Neuronal stem cell (in vitro differentiated cells): Measurements from ENCODE around the gene SRSF10.

Experiments
- DNase-seq: peaks from one replicate; pipeline ENCODE4 v3.0.0-alpha.2; 2013; ENCODE audit warnings: low spot score
- H2AFZ ChIP-seq: one replicate; pipeline ENCODE4 v1.6.1; 2013; ENCODE audit warnings: mild to moderate bottlenecking, low read length, inconsistent platforms
- H2AK5ac ChIP-seq: 2 replicates; pipeline ENCODE4 v1.6.1; 2013; ENCODE audit warnings: low read depth, mild to moderate bottlenecking, inconsistent platforms, low read length, moderate library complexity, mixed read lengths
- H2BK120ac ChIP-seq: 2 replicates; pipeline ENCODE4 v1.6.1; 2013; ENCODE audit warnings: low read depth, mild to moderate bottlenecking, inconsistent platforms, low read length, moderate library complexity, mixed read lengths
- H2BK12ac ChIP-seq: one replicate; pipeline ENCODE4 v1.6.1; 2013; ENCODE audit warnings: low read length, inconsistent platforms
- H2BK15ac ChIP-seq: 2 replicates; pipeline ENCODE4 v1.6.1; 2013; ENCODE audit warnings: mild to moderate bottlenecking, low read length, inconsistent platforms, mixed read lengths
- H2BK5ac ChIP-seq: one replicate; pipeline ENCODE4 v1.6.1; 2013; ENCODE audit warnings: inconsistent platforms, mild to moderate bottlenecking, low read length, moderate library complexity
- H3K14ac ChIP-seq: one replicate; pipeline ENCODE4 v1.6.1; 2013; ENCODE audit warnings: low read length, inconsistent platforms
- H3K18ac ChIP-seq: 2 replicates; pipeline ENCODE4 v1.6.1; 2013; ENCODE audit warnings: low read length, inconsistent platforms
- H3K23ac ChIP-seq: 2 replicates; pipeline ENCODE4 v1.6.1; 2013; ENCODE audit warnings: low read depth, mild to moderate bottlenecking, mixed read lengths, low read length, inconsistent platforms; ENCODE audit not compliant: poor library complexity
- H3K27ac ChIP-seq: replicated peaks from 3 replicates; pipeline ENCODE4 v1.5.1; 2013; ENCODE audit warnings: low read length, inconsistent platforms
- H3K27me3 ChIP-seq, 3 experiments: 2 replicates each; pipeline ENCODE4 v1.6.1; 2013; ENCODE audit warnings: low read length in 3 of 3, mild to moderate bottlenecking in 2 of 3, inconsistent platforms in 1 of 3, low read depth in 1 of 3, mixed read lengths in 1 of 3, moderate library complexity in 1 of 3; ENCODE audit not compliant: control insufficient read depth in 3 of 3, insufficient read depth in 3 of 3
- H3K36me3 ChIP-seq, 2 donors: replicated peaks in 1 of 2; 2 replicates each; pipeline ENCODE4 v1.6.1; 2013; ENCODE audit warnings: low read length in 2 of 2; ENCODE audit not compliant: control insufficient read depth in 2 of 2, insufficient read depth in 2 of 2
- H3K4ac ChIP-seq: 2 replicates; pipeline ENCODE4 v1.6.1; 2013; ENCODE audit warnings: inconsistent platforms, mild to moderate bottlenecking, low read length, moderate library complexity
- H3K4me1 ChIP-seq, 2 donors: 1 replicate in 1 of 2; 2 replicates in 1 of 2; pipeline ENCODE4 v1.6.1; 2013; ENCODE audit warnings: low read length in 2 of 2, low read depth in 1 of 2; ENCODE audit not compliant: control insufficient read depth in 2 of 2, insufficient read depth in 1 of 2
- H3K4me2 ChIP-seq: one replicate; pipeline ENCODE4 v1.6.1; 2013; ENCODE audit warnings: mild to moderate bottlenecking, low read length, inconsistent platforms; ENCODE audit not compliant: insufficient read depth, poor library complexity, severe bottlenecking
- H3K4me3 ChIP-seq, 2 donors: 2 replicates each; pipeline ENCODE4 v1.5.1; 2013; ENCODE audit warnings: low read length in 2 of 2, mild to moderate bottlenecking in 2 of 2, inconsistent platforms in 1 of 2, moderate library complexity in 1 of 2
- H3K79me1 ChIP-seq: one replicate; pipeline ENCODE4 v1.6.1; 2013; ENCODE audit warnings: low read depth, mild to moderate bottlenecking, inconsistent platforms, low read length, moderate library complexity
- H3K9ac ChIP-seq: one replicate; pipeline ENCODE4 v1.6.1; 2013; ENCODE audit warnings: mild to moderate bottlenecking, low read depth, low read length, inconsistent platforms; ENCODE audit not compliant: poor library complexity
- H3K9me3 ChIP-seq, 2 donors: replicated peaks in 1 of 2; 2 replicates each; pipeline versions ENCODE3 to v1.6.1; 2013; ENCODE audit warnings: low read length in 2 of 2, mild to moderate bottlenecking in 2 of 2, inconsistent platforms in 1 of 2, low read depth in 1 of 2, mixed read lengths in 1 of 2, moderate library complexity in 1 of 2; ENCODE audit not compliant: control insufficient read depth in 2 of 2, insufficient read depth in 1 of 2
- H4K8ac ChIP-seq: one replicate; pipeline ENCODE4 v1.6.1; 2013; ENCODE audit warnings: low read depth, mild to moderate bottlenecking, inconsistent platforms, low read length, moderate library complexity
- H4K91ac ChIP-seq: one replicate; pipeline ENCODE4 v1.6.1; 2013; ENCODE audit warnings: low read length, low read depth, mild to moderate bottlenecking, inconsistent platforms; ENCODE audit not compliant: poor library complexity
- WGBS, 2 donors: extraction: QIAGEN DNeasy Blood & Tissue Kit; methylation state at CpG; one replicate each; pipeline ENCODE4 v1.1.7; 2013; ENCODE audit warnings: missing lambda C conversion rate in 2 of 2, mixed read lengths in 1 of 2; ENCODE audit not compliant: insufficient read length in 2 of 2, insufficient replicate concordance in 1 of 2; ENCODE audit errors: extremely low coverage in 2 of 2; 5-methylcytosine and 5-hydroxymethylcytosine counted together

The SRSF10 gene

DNA sequence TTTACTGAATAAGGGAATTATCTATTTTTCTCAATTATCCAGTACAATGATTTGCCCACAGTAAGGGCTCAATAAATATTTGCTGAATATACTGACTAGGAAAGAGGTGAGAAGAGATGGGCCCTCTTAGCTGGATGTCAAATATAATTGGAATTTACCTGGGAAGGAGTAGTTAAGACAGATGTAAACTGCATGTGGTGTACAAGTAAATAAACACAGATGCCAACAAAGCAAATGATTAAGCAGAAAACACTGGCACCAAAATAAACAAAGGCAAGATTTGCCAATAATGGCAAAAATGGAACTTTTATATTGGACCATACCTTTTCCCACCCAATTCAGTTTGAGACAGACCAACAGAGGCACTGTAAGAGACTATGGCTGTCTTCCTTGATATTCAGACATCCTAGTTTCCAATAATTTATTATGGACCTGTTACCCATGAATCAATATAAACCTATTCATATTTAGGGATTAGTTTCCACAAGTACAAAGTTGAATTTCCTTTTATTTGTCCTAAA is 13.1 kb downstream of the SRSF10 start:
- H3K4me2 ChIP-seq = no peak overlapping the region
- no peaks in the 10 kb centered on the region for H3K9me3 ChIP-seq
- no peak overlapping the region for H2BK15ac ChIP-seq
- H2BK5ac ChIP-seq = no peak overlapping the region
- no peak overlapping the region for H3K27ac ChIP-seq
- H2AFZ ChIP-seq = no peak overlapping the region
- H3K9ac ChIP-seq = no peak overlapping the region
- no peak overlapping the region for H4K8ac ChIP-seq
- H3K18ac ChIP-seq = no peak overlapping the region
- no peak overlapping the region for H3K4me3 ChIP-seq
- no peak overlapping the region for H2BK12ac ChIP-seq
- H3K23ac ChIP-seq = no peak overlapping the region
- H3K79me1 ChIP-seq = no peaks in the 10 kb centered on the region
- H2AK5ac ChIP-seq = no peak overlapping the region
- H3K27me3 ChIP-seq = no peaks in the 10 kb centered on the region
- DNase-seq = no peak
- H4K91ac ChIP-seq = no peak overlapping the region
- H3K36me3 ChIP-seq = peaks cover 12 to 96% of the 10 kb centered on the region in 2 donors
- H3K14ac ChIP-seq = no peak overlapping the region
- no peak overlapping the region for H2BK120ac ChIP-seq
- no peak overlapping the region for H3K4ac ChIP-seq
- H3K4me1 ChIP-seq = no peaks in the 10 kb centered on the region

GRCh38 chr1:23964790-23965740 is 15.1 kb downstream of the SRSF10 start:
- Histone ChIP-seq H3K27me3 (no peaks in the 10 kb centered on the region), H3K4ac (no peak overlapping the region)
- no CpG with 5 or more reads among the region's 5 CpGs for WGBS, 2 donors

GRCh38 chr1:23964235-23964668 is 15.9 kb downstream of the SRSF10 start:
- Histone ChIP-seq H3K36me3 (peaks cover 4 to 88% of the 10 kb centered on the region in 2 donors), H3K27ac (no peak overlapping the region)
- WGBS, 2 donors = no CpG with 5 or more reads among the region's 3 CpGs

More at GRCh38 chr1:23964790-23965740, 15.1 kb downstream of the SRSF10 start:
- Histone ChIP-seq H2BK15ac (no peak overlapping the region), H2AFZ (no peak overlapping the region), H2BK12ac (no peak overlapping the region), H3K23ac (no peak overlapping the region), H3K79me1 (no peaks in the 10 kb centered on the region), H3K9ac (no peak overlapping the region), H3K14ac (no peak overlapping the region), H3K4me1 (peaks cover 0 to 3% of the 10 kb centered on the region in 2 donors), H2BK120ac (no peak overlapping the region), H3K27ac (no peak overlapping the region), H3K4me2 (no peak overlapping the region), H3K18ac (no peak overlapping the region), H4K91ac (no peak overlapping the region), H3K4me3 (no peak overlapping the region), H3K9me3 (no peaks in the 10 kb centered on the region), H4K8ac (no peak overlapping the region), H2AK5ac (no peak overlapping the region), H3K36me3 (peaks cover 5 to 96% of the 10 kb centered on the region in 2 donors), H2BK5ac (no peak overlapping the region)
- DNase-seq = no peak

DNA sequence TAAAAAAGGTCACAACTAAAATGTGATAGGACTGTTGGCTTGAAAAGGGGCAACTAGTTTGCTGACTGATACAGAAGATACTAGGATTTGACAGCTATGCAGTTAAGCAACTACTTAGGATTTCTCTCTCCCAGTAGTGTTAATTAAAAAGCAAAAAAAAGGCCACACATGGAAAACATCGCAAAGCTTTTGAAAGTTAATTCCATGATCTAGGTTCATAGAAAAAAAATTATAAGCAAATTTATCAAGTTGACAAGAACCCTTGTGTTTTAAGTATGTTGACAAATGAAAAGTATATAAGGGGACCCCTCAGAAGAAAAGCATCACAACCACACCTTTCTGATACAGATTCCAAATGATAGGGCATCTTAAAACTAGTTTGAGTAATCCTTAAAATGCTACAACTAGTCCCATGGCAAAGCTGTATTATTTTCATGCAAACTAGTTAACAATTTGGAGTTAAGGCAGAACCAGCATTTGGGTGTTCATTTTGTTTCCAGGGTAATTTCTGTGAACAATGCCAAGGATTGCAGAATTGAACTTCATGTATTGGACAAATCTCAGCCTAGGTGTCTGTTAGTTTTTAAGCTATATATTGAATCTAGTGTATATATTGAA is 16.4 kb downstream of the SRSF10 start:
- peaks cover 0 to 3% of the 10 kb centered on the region in 2 donors for H3K4me1 ChIP-seq
- no peaks in the 10 kb centered on the region for H3K27me3 ChIP-seq
- no peak overlapping the region for H3K14ac ChIP-seq
- H2AFZ ChIP-seq = no peak overlapping the region
- H3K4ac ChIP-seq = no peak overlapping the region
- H2BK15ac ChIP-seq = no peak overlapping the region
- H2BK5ac ChIP-seq = no peak overlapping the region
- no peak overlapping the region for H3K23ac ChIP-seq
- peaks cover 3% of the 10 kb centered on the region for H3K79me1 ChIP-seq
- no peak overlapping the region for H3K27ac ChIP-seq
- no peak overlapping the region for H3K9ac ChIP-seq
- H3K36me3 ChIP-seq = peaks cover 4 to 83% of the 10 kb centered on the region in 2 donors
- DNase-seq = no peak
- no CpG with 5 or more reads among the region's 1 CpG for WGBS, 2 donors
- H4K8ac ChIP-seq = no peak overlapping the region
- H2BK12ac ChIP-seq = no peak overlapping the region
- H3K4me2 ChIP-seq = no peak overlapping the region
- H4K91ac ChIP-seq = no peak overlapping the region
- no peak overlapping the region for H2AK5ac ChIP-seq
- H3K4me3 ChIP-seq = no peak overlapping the region
- H2BK120ac ChIP-seq = no peak overlapping the region
- H3K9me3 ChIP-seq = no peaks in the 10 kb centered on the region
- H3K18ac ChIP-seq = no peak overlapping the region

More at GRCh38 chr1:23964235-23964668, 15.9 kb downstream of the SRSF10 start:
- peaks cover 3% of the 10 kb centered on the region for H3K79me1 ChIP-seq
- no peak overlapping the region for H3K14ac ChIP-seq
- H2BK120ac ChIP-seq = no peak overlapping the region
- no peak overlapping the region for H2BK15ac ChIP-seq
- H2AK5ac ChIP-seq = no peak overlapping the region
- no peak overlapping the region for H3K4me3 ChIP-seq
- H3K9ac ChIP-seq = no peak overlapping the region
- no peak overlapping the region for H4K8ac ChIP-seq
- H4K91ac ChIP-seq = no peak overlapping the region
- no peak overlapping the region for H3K4me2 ChIP-seq
- no peak overlapping the region for H3K23ac ChIP-seq
- H2BK5ac ChIP-seq = no peak overlapping the region
- no peak overlapping the region for H3K18ac ChIP-seq
- H3K9me3 ChIP-seq = no peaks in the 10 kb centered on the region
- no peaks in the 10 kb centered on the region for H3K27me3 ChIP-seq
- H2BK12ac ChIP-seq = no peak overlapping the region
- no peak overlapping the region for H2AFZ ChIP-seq
- DNase-seq = no peak
- peaks cover 0 to 3% of the 10 kb centered on the region in 2 donors for H3K4me1 ChIP-seq
- H3K4ac ChIP-seq = no peak overlapping the region
